Measurements from ENCODE around the gene ALK.

ALK gene

DNA sequence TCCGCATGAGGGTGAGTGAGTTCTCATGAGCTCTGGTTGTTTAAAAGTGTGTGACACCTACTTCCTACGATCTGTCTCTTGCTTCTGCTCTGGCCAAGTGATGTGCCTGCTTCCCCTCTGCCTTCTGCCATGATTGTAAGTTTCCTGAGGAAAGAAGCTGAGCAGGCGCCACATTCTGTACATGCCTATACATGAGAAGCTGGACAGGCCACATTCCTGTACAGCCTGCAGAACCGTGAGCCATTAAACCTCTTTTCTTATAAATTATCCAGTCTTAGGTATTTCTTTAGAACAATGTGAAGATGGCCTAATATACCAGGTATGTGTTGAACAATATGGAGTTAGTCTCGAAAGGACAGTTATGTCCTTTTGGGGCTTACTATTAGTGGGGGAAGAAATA, 281.0 kb downstream of the ALK start:
- DNase-seq: no peak

DNA sequence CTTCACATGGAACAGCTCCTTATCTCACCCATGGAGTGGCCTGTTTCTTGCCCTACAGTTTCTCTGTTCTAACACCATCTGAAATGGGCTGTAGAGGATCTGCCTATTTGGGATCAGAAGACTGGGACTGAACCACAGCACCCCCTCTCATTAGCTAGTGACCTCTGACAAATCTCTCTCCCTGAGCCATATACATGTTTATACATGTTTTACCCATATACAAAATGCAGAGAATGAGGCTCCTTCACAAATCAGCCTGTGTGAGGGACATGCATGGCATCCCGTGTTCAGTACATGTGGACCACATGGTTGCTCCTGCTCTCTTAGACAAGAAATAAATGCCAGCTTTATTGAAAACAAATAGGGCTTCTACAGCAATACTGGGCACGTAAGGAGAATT, 282.7 kb downstream of the ALK start:
- no peak for DNase-seq

- no peak for DNase-seq
Measured at GRCh38 chr2:29634916-29635315, 286.5 kb downstream of the ALK start.

- DNase-seq: no peak
Measured at GRCh38 chr2:29632018-29632417, 289.4 kb downstream of the ALK start.

DNA sequence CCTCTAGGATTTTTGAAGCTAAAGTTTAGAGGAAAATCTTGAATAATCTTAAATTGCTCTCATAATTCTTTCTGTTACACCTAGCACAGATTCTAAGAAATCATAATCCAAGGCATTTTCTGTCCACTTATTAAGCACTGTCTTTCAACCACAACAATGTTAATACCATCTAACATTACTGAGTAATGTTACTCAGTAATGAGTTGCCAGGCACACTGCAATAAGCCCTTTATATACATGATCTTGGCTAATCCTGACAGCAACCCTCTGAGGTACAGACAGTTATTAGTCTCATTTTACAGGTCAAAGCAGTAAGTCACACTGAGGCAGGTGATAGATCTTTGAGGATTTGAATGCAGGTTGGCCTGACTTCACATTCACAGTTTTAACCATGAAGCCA, 291.9 kb downstream of the ALK start:
- no peak for DNase-seq

- no peak for DNase-seq
Measured at GRCh38 chr2:29628862-29629261, 292.5 kb downstream of the ALK start.

GRCh38 chr2:29628108-29628745, 293.2 kb downstream of the ALK start:
- DNase-seq: no peak

- no peak for DNase-seq
Measured at GRCh38 chr2:29627279-29627711, 294.1 kb downstream of the ALK start.

- DNase-seq: no peak
Measured at GRCh38 chr2:29620890-29621289, 300.5 kb downstream of the ALK start.

DNA sequence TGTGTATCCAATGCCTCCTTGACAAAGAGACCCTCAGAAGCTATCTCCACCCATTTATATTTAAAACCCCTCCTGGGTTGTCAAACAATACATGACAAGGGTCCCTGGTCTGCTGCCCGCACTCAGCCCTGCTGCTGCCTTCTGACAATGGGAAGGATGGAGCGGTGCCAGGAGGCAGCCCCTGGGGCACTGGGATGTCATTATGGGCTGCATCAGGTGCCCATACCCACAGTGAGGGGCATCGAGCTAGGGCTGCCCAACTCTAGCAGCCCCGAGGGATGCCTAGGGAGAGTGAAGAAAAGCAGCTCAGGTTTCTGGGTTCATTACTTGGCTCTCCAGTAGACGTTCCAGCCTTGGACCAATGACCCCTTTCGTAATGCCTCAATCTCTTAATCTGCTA, 301.7 kb downstream of the ALK start:
- no peak for DNase-seq

- DNase-seq: no peak
Measured at GRCh38 chr2:29618024-29618423, 303.4 kb downstream of the ALK start.

DNA sequence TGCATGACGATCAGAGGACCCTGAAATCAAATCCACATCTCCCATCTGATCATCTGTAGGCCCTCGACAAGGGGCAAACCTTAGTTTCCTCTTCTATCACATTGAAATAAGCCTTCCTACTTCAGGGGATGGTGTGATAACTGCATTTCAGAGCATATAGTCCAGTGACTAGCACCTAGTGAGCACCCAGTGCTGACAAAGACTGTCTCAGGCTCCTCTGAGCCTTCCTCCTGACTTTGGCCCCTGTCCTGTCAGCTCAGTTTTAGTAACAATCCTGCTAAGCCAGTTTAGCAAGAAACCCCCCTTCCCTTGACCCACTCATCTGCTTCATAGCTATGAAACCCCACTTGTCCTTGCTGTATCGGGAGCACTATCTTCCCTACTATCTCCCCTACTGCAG, 304.0 kb downstream of the ALK start:
- no peak for DNase-seq

GRCh38 chr2:29616569-29616968, 304.8 kb downstream of the ALK start:
- DNase-seq: no peak

DNA sequence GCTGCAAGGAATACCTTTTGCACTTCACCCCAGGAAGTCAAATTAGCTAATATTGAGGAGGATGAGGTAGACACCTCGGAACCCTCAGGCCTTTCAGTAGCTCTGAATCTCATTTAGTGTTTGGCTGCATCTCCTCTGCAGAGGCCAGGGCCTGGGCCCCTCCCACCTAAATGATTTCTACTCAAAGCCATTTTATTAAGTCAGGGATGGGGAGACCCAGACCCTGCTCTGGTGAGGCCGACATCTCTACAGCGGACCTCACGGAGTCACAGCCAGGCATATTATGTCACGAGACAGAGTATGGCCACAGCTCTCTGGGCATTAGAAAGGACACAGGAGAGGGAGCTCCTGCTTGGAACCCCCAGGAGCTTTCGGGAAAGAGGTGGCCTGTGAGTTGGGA, 305.5 kb downstream of the ALK start:
- no peak for DNase-seq

GRCh38 chr2:29615183-29615582, 306.2 kb downstream of the ALK start:
- DNase-seq: no peak

DNA sequence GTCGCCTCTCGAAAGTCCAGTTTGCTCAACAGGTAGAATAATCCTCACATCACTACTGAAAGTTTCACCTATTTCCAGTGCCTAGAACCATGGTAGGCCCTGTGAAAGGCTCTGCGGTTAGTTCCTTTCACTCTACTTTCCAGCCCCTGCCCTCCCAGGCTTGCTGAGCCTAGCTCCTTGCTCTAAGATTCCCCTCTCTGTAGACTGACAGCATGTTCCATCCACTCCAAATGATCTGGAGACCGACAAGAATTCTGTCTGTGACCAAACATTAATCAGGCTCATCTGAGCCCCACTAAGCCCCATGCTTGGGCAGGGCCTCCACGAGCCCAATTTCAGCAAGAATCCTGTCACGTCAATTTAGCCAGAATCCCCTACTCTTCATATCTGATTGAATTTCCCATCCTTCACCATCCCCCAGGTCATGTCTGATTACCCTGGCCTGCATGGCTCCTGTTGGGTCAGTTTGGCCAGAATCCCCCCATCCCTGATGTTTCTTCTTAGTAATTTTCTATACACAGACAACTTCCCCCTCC, 307.0 kb downstream of the ALK start:
- no peak for DNase-seq

DNA sequence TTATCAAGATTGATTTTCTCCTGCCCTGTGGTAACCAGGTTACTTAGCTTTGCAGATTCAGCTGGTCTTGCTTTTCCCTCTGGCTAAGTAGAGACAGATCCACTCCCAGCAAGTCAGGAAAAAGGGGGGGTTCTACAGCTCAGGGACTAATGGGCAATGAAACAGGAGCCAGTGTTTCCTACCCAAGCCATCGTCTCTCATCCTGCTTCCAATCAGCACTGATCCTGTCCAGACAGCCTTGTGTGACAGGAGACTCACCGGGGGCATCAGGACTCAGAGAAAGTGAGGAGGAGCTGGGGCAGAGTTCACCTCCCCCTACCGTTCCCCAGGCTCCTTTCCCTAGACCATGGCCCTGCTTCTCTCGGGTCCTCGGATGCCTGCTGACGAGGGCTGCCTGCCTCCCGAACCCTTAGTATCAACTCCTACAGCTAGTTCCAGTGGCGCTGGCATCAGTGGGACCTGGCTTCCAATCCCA, 307.6 kb downstream of the ALK start:
- no peak for DNase-seq

- no peak for DNase-seq
Measured at GRCh38 chr2:29613067-29613466, 308.3 kb downstream of the ALK start.

GRCh38 chr2:29612568-29612967, 308.8 kb downstream of the ALK start:
- DNase-seq: no peak

GRCh38 chr2:29611850-29612249, 309.5 kb downstream of the ALK start:
- DNase-seq: no peak

- no peak for DNase-seq
Measured at GRCh38 chr2:29611261-29611660, 310.1 kb downstream of the ALK start.

GRCh38 chr2:29610569-29610968, 310.8 kb downstream of the ALK start:
- no peak for DNase-seq

DNA sequence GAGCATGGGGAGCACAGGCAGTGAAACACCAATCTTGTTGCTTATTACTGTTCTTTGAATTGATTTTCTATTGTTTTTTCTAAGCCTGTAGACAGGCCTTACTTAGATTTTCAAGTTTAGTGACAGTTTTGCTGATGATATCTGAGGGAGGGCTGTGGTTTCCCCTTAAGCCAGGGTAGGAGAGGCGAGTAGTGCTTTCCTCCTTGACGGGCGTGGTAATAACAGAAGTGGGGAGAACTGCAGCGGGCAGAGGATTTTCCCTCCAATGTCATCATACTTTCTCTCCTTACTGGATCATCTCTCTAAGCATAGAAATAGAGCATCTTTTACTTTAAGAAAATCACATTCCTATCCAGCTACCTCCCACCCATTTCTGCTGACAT, 314.4 kb downstream of the ALK start:
- no peak for DNase-seq

GRCh38 chr2:29606104-29607037, 315.0 kb downstream of the ALK start:
- DNase-seq: peak; percentile 19

All from NCI-H2029 (cell line).